Measurements from ENCODE around the gene FOXD2.

Gene FOXD2

GRCh38 chr1:47438165-47439016, 547 bp downstream of the FOXD2 start:
- Histone ChIP-seq H3K79me2 (ENCODE audit: insufficient read depth, low read length) (no peaks in the 10 kb centered on the region), H3K9me2 (ENCODE audit: low read depth, low read length) (no peaks in the 10 kb centered on the region), H4K20me1 (ENCODE audit: insufficient read depth, low read length) (no peaks in the 10 kb centered on the region), H3K36me3 (ENCODE audit: insufficient read depth, low read length) (no peaks in the 10 kb centered on the region; the same call in 1 of the 2 replicates), H3F3A (ENCODE audit: insufficient read depth, low read length) (no peaks in the 10 kb centered on the region), H2AFZ (ENCODE audit: low read length) (no peak overlapping the region), H3K9ac (ENCODE audit: low read length) (peak overlapping the region; percentile 89; the same call in 1 of the 2 replicates), H3K4me3 (ENCODE audit: low read depth, low read length, poor library complexity, severe bottlenecking) (peak overlapping the region; percentile 88), H3K4me1 (ENCODE audit: insufficient read depth, low read length, severe bottlenecking) (peaks cover 8% of the 10 kb centered on the region), H3K4me2 (ENCODE audit: low read length) (peak overlapping the region; percentile 86), H3K27me3 (ENCODE audit: insufficient read depth, low read length) (no peaks in the 10 kb centered on the region; the same call in 1 of the 2 replicates), H3K27ac (ENCODE audit: low read depth, low read length, poor library complexity, severe bottlenecking) (no peak overlapping the region), H3K9me3 (ENCODE audit: low read length) (no peaks in the 10 kb centered on the region)
- TF ChIP-seq EZH2 (IDR thresholded peaks at IDR 0.05; ENCODE audit: borderline replicate concordance, low read length) (no peak), CTCF (IDR thresholded peaks at IDR 0.05; ENCODE audit: low read length) (no peak)

DNA sequence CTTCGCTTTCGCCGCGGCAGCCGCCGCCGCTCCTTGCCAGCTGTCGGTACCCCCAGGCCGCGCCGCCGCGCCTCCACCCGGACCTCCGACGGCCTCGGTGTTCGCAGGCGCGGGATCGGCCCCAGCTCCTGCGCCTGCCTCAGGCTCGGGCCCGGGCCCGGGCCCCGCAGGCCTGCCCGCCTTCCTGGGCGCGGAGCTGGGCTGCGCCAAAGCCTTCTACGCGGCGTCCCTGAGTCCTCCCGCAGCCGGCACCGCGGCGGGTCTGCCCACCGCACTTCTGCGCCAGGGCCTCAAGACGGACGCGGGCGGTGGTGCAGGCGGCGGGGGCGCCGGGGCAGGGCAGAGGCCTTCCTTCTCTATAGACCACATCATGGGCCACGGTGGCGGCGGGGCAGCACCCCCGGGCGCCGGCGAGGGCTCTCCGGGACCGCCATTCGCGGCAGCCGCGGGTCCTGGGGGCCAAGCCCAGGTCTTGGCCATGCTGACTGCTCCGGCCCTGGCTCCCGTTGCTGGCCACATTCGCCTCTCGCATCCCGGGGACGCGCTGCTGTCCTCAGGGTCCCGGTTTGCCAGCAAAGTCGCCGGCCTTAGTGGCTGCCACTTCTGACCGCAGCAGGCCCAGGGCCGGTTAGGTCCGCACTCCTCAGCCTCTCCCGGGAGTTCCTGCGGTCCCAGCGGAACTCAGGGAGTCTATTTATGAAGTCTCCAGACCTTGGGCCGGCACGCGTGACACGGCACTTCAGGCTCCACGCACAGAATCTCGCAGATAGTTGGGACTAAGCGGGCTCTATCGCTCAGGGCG, 1.4 kb downstream of the FOXD2 start:
- Histone ChIP-seq H3K9me3 (ENCODE audit: low read length) (no peaks in the 10 kb centered on the region), H3K9me2 (ENCODE audit: low read depth, low read length) (no peaks in the 10 kb centered on the region), H3K36me3 (ENCODE audit: insufficient read depth, low read length) (no peaks in the 10 kb centered on the region), H3K4me2 (ENCODE audit: low read length) (no peak overlapping the region), H3F3A (ENCODE audit: insufficient read depth, low read length) (no peaks in the 10 kb centered on the region), H3K4me1 (ENCODE audit: insufficient read depth, low read length, severe bottlenecking) (peaks cover 8% of the 10 kb centered on the region), H3K27me3 (ENCODE audit: insufficient read depth, low read length) (no peaks in the 10 kb centered on the region; the same call in 1 of the 2 replicates), H4K20me1 (ENCODE audit: insufficient read depth, low read length) (no peaks in the 10 kb centered on the region), H3K27ac (ENCODE audit: low read depth, low read length, poor library complexity, severe bottlenecking) (no peak overlapping the region), H3K79me2 (ENCODE audit: insufficient read depth, low read length) (no peaks in the 10 kb centered on the region), H2AFZ (ENCODE audit: low read length) (no peak overlapping the region), H3K4me3 (ENCODE audit: low read depth, low read length, poor library complexity, severe bottlenecking) (no peak overlapping the region), H3K9ac (ENCODE audit: low read length) (no peak overlapping the region)
- TF ChIP-seq CTCF (IDR thresholded peaks at IDR 0.05; ENCODE audit: low read length), result no peak
- no peak for TF ChIP-seq EZH2 (IDR thresholded peaks at IDR 0.05; ENCODE audit: borderline replicate concordance, low read length)

DNA sequence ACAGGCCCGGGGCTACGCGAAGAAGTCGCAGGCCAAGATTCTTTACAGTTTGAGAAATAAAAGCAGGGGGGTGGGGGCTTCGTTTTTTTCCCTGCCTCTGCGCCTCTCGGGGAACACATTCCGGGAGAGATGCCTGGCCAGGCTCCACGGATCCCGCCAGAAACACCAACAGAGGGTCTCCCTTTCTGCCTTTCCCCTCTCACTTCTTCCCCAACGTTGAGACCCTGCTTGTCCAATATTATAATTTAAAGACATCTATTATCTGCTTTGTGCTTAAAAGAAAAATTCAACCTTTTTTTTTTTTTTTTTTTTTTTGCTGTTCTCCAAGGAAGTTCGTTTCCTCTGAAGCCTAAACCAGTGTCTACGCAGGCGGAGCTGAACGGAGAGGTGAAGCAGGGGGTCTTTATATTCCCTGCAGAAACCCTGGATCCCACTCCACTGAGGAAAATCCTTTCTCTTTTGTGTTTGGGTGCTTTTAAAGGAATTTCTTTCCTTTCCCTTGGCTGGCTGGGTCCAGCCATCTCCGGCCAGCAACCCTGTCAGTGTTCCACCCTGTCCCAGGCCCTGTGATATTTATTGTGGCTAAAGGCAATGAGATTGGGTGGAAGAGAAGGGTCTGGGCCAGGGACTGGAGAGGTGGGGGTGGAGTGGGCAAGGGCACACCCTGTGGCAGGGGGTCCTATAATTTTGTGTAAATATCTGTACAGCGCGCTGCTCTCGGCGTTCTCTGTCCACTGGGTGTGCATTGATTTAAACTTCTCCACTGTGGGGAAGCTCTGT, 2.2 kb downstream of the FOXD2 start:
- Histone ChIP-seq H3K9ac (ENCODE audit: low read length) (no peak overlapping the region), H3K4me1 (ENCODE audit: insufficient read depth, low read length, severe bottlenecking) (peaks cover 8% of the 10 kb centered on the region), H2AFZ (ENCODE audit: low read length) (no peak overlapping the region), H3K9me3 (ENCODE audit: low read length) (no peaks in the 10 kb centered on the region), H3K27ac (ENCODE audit: low read depth, low read length, poor library complexity, severe bottlenecking) (no peak overlapping the region), H3K4me2 (ENCODE audit: low read length) (no peak overlapping the region), H3K79me2 (ENCODE audit: insufficient read depth, low read length) (no peaks in the 10 kb centered on the region), H3K4me3 (ENCODE audit: low read depth, low read length, poor library complexity, severe bottlenecking) (no peak overlapping the region), H3K9me2 (ENCODE audit: low read depth, low read length) (no peaks in the 10 kb centered on the region), H4K20me1 (ENCODE audit: insufficient read depth, low read length) (no peaks in the 10 kb centered on the region), H3K27me3 (ENCODE audit: insufficient read depth, low read length) (no peaks in the 10 kb centered on the region; the same call in 1 of the 2 replicates), H3F3A (ENCODE audit: insufficient read depth, low read length) (no peaks in the 10 kb centered on the region), H3K36me3 (ENCODE audit: insufficient read depth, low read length) (no peaks in the 10 kb centered on the region)
- no peak for TF ChIP-seq CTCF (IDR thresholded peaks at IDR 0.05; ENCODE audit: low read length)
- TF ChIP-seq EZH2 (IDR thresholded peaks at IDR 0.05; ENCODE audit: borderline replicate concordance, low read length), result no peak
